ENCODE data around the gene PIK3C2G.

DNA sequence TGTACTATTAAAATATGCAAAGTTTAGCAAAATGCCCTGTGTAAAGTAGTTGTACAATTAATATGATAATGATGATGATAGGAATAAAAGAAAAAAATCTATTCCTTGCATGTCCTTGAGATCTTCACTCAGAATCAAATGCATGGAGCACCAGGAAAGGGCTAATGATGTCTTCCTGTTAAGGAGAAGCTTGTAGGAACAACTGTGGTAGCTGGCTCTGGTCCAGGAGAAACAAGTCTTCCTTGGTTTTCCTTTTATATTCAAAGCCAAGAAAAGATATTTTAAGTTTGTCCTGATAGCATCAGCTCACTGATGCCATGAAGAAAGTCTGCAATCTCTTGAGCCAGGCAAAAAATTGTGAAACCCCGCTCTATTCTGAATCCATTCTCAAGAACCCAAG lies 138.9 kb downstream of the PIK3C2G start:
- no peak for TF ChIP-seq POLR2A (IDR thresholded peaks at IDR 0.05)
- TF ChIP-seq, protein P1, sequence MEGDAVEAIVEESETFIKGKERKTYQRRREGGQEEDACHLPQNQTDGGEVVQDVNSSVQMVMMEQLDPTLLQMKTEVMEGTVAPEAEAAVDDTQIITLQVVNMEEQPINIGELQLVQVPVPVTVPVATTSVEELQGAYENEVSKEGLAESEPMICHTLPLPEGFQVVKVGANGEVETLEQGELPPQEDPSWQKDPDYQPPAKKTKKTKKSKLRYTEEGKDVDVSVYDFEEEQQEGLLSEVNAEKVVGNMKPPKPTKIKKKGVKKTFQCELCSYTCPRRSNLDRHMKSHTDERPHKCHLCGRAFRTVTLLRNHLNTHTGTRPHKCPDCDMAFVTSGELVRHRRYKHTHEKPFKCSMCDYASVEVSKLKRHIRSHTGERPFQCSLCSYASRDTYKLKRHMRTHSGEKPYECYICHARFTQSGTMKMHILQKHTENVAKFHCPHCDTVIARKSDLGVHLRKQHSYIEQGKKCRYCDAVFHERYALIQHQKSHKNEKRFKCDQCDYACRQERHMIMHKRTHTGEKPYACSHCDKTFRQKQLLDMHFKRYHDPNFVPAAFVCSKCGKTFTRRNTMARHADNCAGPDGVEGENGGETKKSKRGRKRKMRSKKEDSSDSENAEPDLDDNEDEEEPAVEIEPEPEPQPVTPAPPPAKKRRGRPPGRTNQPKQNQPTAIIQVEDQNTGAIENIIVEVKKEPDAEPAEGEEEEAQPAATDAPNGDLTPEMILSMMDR (IDR thresholded peaks at IDR 0.05): no peak

Data from tibial nerve (tissue), 3 donors.